ENCODE results near the gene COMMD1.
"Not testable (repeated sequence)": the region's sequence is repeated elsewhere in the genome, so short reads cannot be mapped to it uniquely, and the experiment has no call there.

The COMMD1 gene

DNA sequence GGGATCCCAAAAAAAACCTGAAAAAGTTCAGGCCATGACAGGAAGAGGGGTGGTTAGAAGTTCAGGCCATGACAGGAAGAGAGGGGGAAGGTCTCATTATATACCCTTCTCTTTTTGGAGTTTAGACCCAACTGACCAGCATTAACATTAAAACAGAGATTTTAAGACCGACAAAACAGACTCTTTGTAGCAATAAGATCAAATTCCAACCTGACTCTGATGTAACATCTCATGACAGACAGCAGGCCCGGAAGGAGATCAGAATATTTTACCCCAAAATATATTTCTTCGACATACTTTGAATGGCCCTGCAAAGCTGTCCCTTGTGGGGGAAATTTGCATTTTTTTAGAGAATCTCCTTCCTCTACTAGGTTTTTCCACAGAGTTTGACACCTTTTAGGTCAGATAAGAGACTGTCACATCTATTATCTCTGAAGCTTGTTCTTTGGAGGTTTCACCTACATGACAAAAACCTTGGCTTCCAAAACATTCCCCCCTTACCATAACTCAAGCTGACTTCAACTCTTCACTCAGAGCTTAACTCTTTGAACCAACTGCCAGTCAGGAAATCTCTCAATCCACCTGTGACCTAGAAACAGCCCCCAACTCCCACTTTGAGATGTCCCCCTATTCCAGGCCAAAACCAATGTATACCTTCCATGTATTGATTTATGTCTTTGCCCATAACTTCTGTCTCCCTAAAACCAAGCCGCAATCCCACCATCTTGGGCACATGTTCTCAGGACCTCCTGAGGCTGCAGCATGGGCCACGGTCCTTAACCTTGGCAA, 239.4 kb downstream of the COMMD1 start:
- TF ChIP-seq, protein P1, sequence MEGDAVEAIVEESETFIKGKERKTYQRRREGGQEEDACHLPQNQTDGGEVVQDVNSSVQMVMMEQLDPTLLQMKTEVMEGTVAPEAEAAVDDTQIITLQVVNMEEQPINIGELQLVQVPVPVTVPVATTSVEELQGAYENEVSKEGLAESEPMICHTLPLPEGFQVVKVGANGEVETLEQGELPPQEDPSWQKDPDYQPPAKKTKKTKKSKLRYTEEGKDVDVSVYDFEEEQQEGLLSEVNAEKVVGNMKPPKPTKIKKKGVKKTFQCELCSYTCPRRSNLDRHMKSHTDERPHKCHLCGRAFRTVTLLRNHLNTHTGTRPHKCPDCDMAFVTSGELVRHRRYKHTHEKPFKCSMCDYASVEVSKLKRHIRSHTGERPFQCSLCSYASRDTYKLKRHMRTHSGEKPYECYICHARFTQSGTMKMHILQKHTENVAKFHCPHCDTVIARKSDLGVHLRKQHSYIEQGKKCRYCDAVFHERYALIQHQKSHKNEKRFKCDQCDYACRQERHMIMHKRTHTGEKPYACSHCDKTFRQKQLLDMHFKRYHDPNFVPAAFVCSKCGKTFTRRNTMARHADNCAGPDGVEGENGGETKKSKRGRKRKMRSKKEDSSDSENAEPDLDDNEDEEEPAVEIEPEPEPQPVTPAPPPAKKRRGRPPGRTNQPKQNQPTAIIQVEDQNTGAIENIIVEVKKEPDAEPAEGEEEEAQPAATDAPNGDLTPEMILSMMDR (IDR thresholded peaks at IDR 0.05; ENCODE audit: low read depth, low read length): no peak

DNA sequence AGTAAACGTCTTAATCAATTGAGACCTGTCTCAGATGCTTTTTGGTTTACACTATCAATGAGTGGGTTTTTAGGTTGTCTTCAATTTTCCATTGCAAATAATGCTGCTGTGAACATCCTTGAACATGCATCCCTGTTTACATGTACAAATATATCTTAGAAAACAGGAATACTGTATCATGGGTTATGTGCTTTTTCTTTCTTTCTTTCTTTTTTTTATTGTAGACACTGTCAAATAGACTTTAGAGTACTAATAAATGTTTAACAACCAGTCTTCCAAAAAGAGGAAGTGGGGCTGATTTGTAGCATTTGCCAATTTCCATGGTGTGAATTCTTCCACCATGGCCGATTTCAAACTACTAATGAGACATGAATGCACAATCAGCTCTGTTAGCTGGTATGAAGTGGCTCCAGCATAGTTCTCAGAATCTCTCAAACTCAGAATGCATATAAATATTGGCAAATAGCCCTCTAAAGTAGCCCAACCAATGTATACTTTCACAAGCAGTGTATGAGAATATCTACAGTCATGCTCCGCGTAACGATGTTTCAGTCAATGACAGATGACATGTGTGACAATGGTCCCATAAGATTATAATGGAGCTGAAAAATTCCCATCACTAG, 240.1 kb downstream of the COMMD1 start:
- TF ChIP-seq, protein P1 (IDR thresholded peaks at IDR 0.05; ENCODE audit: low read depth, low read length): no peak
- no peak for DNase-seq (ENCODE audit: extremely low read depth, low read depth)

More for the DNA sequence above, 239.4 kb downstream of the COMMD1 start:
- DNase-seq (ENCODE audit: extremely low read depth, low read depth): no peak

DNA sequence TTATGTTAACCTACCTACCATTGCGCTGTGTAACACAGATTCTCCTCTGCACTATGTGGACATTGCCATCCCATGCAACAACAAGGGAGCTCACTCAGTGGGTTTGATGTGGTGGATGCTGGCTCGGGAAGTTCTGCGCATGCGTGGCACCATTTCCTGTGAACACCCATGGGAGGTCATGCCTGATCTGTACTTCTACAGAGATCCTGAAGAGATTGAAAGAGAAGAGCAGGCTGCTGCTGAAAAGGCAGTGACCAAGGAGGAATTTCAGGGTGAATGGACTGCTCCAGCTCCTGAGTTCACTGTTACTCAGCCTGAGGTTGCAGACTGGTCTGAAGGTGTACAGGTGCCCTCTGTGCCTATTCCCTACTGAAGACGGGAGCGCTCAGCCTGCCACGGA, 241.3 kb downstream of the COMMD1 start:
- DNase-seq (ENCODE audit: extremely low read depth, low read depth): not testable (repeated sequence)

DNA sequence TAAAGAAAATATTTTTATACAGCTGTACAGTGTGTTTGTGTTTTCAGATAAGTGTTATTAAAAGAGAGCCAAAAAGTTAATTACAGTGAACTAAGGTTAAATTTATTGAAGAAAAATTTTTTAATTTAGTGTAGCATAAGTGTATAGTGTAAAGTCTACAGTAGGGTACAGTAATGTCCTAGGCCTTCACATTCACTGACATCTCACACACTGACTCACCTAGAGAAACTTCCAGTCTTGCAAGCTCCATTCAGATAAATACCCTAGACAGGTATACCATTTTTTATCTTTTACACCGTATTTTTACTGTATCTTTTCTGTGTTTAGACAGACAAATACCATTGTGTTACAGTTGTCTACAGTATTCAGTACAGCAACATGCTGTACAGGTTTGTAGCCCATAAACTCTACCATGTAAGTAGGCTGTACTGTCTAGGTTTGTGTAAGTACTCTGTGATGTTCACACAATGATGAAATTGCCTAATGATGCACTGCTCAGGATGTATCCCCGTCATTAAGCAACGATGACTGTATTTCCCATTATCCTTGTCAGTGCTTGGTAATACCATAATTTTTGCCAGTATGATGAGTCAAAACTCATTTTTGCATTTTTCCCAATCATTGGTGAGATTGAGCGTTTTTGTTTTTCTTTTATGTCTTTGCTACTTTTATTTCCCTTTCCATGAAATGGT, 242.3 kb downstream of the COMMD1 start:
- TF ChIP-seq, protein P1 (IDR thresholded peaks at IDR 0.05; ENCODE audit: low read depth, low read length): no peak
- DNase-seq (ENCODE audit: extremely low read depth, low read depth): peak; percentile 14

DNA sequence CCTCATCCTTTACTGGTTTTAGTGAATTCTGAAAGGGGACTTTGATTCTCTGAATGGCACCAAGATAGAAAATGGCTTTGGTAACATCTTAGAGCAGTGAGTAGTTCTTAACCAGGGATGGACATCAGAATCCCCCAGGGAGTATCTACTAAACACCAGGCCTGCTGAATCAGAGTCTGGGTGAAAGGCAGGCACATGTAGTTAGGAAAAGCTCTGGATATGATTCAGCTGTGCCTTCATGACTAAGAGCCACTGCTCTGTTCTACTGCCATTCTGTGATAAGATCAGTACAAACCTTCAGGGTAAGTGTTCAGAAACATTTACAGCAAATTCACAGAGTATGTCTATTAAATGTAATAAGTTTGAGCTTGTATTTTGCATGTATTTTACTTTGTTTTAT, 244.2 kb downstream of the COMMD1 start:
- peak; percentile 54 for DNase-seq (ENCODE audit: extremely low read depth, low read depth)
- TF ChIP-seq, protein P1 (IDR thresholded peaks at IDR 0.05; ENCODE audit: low read depth, low read length): no peak

DNA sequence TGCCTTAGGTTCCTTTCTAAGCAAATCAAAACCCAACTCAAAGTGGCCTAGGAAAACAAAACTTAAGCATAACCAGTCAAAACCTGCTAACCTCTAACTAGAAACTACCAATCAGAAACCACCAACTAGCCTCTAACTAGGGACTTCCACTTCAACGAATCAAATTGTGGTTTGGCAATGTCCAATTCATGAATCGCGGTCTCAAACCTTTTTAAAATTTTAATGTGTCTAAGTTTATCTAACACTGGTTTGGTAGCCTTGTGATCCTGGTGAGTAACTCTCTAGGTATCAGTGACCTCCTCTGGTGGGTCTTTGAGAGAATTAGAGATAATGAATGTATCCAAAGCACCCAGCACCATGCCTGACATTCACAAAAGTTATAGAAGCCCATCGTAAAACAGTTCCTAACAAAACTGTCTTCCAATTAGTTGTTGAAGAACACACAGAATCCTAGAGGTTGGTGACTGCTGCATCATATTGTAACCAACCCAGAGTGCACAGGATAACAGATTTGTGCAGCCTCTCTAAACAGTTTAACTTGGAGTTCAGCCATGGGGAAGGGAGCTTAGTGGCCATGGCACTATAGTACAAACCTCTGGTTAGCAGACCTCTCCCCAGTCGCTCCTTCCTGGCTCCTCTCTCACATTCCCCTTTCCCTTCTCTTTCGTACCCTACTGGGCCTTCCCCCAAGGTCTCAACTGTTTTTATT, 245.3 kb downstream of the COMMD1 start:
- no peak for DNase-seq (ENCODE audit: extremely low read depth, low read depth)
- TF ChIP-seq, protein P1 (IDR thresholded peaks at IDR 0.05; ENCODE audit: low read depth, low read length): no peak

DNA sequence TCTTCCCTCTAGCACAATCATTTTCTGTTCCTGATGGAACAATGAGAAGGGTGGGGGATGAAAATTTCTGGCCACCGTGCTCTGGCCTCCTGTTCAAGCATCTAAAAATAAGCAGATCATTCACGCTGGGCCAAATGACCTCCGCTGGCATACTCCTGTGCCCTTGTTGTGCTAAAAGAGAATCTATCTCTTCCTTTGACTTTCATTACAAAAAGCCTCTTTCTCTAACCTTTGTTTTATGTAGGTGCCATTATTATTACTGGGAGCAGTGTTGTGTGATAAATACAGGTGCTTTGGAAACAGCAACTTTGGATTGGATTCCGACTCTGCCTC, 245.8 kb downstream of the COMMD1 start:
- TF ChIP-seq, protein P1 (IDR thresholded peaks at IDR 0.05; ENCODE audit: low read depth, low read length): no peak
- no peak for DNase-seq (ENCODE audit: extremely low read depth, low read depth)

Measured in AG09319 (cell line).